ENCODE data around the gene DEDD. TPM values are rescaled to one million over a fixed set of nuclear protein-coding genes. Genes with fewer than 3 reads are reported as not detected.

The DEDD gene
- total RNA-seq, 1 experiment from 2014 or later = 39.2 TPM

- TF ChIP-seq PRDM15 (CRISPR knock-in tag; IDR thresholded peaks at IDR 0.05) = no peak
- TF ChIP-seq PRRX2 (CRISPR knock-in tag; IDR thresholded peaks at IDR 0.05) = no peak
- TF ChIP-seq ZNF263 (CRISPR knock-in tag; IDR thresholded peaks at IDR 0.05; ENCODE audit: low read depth) = no peak
- no peak for TF ChIP-seq MYBL2 (CRISPR knock-in tag; IDR thresholded peaks at IDR 0.05)
- TF ChIP-seq HMGA2 (CRISPR knock-in tag; IDR thresholded peaks at IDR 0.05) = no peak
- TF ChIP-seq GTF2I (CRISPR knock-in tag; conservative IDR thresholded peaks at IDR 0.05) = no peak
- TF ChIP-seq SMAD4 (CRISPR knock-in tag; IDR thresholded peaks at IDR 0.05) = no peak
- no peak for TF ChIP-seq CREB1 (CRISPR knock-in tag; IDR thresholded peaks at IDR 0.05)
- TF ChIP-seq SMAD3 (CRISPR knock-in tag; IDR thresholded peaks at IDR 0.05; ENCODE audit: borderline replicate concordance) = no peak
- TF ChIP-seq PREB (CRISPR knock-in tag; IDR thresholded peaks at IDR 0.05; ENCODE audit: borderline replicate concordance) = no peak
Observed at GRCh38 chr1:161127649-161128048, 4.8 kb downstream of the DEDD start (continued).

DNA sequence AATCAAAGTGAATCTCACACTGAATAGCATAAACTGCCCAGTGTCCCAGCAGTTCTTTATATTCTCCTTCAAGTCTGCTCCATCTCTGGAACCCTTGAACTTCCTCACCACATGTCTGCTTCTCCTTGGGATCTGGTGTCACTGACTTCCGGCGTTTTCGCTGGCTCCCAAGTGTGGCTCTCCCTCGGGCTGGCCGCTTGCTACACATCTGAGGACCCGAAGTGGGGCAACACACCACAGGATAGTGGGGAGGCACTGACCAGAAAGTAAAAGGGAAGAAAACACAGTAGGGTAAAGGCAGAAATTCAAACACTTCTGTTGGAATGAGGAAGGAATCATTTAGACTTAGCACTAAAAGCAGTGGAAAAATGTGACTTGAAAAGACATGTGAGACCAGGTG is 9.5 kb downstream of the DEDD start:
- no peaks in the 10 kb centered on the region for H3K27me3 Mint-ChIP-seq (ENCODE audit: low read depth)
- no peaks in the 10 kb centered on the region for H3K9me3 Mint-ChIP-seq
- no peak overlapping the region for H3K4me3 Mint-ChIP-seq
- no peak overlapping the region; the same call in 1 of the 2 replicates for H3K27ac Mint-ChIP-seq
- ATAC-seq = no peak
- H3K4me1 Mint-ChIP-seq = peaks cover 17% of the 10 kb centered on the region
- POLR2A ChIA-PET = no interaction called here
- CTCF ChIA-PET = no interaction called here
- no peak for DNase-seq (ENCODE audit: low spot score)
- TF ChIP-seq CDX4 (CRISPR knock-in tag; IDR thresholded peaks at IDR 0.05; ENCODE audit: borderline replicate concordance) (no peak), SP1 (CRISPR knock-in tag; conservative IDR thresholded peaks at IDR 0.05) (no peak), PRRX2 (CRISPR knock-in tag; IDR thresholded peaks at IDR 0.05) (no peak), OVOL2 (CRISPR knock-in tag; IDR thresholded peaks at IDR 0.05; ENCODE audit: borderline replicate concordance) (no peak)
- TF ChIP-seq, protein P1, sequence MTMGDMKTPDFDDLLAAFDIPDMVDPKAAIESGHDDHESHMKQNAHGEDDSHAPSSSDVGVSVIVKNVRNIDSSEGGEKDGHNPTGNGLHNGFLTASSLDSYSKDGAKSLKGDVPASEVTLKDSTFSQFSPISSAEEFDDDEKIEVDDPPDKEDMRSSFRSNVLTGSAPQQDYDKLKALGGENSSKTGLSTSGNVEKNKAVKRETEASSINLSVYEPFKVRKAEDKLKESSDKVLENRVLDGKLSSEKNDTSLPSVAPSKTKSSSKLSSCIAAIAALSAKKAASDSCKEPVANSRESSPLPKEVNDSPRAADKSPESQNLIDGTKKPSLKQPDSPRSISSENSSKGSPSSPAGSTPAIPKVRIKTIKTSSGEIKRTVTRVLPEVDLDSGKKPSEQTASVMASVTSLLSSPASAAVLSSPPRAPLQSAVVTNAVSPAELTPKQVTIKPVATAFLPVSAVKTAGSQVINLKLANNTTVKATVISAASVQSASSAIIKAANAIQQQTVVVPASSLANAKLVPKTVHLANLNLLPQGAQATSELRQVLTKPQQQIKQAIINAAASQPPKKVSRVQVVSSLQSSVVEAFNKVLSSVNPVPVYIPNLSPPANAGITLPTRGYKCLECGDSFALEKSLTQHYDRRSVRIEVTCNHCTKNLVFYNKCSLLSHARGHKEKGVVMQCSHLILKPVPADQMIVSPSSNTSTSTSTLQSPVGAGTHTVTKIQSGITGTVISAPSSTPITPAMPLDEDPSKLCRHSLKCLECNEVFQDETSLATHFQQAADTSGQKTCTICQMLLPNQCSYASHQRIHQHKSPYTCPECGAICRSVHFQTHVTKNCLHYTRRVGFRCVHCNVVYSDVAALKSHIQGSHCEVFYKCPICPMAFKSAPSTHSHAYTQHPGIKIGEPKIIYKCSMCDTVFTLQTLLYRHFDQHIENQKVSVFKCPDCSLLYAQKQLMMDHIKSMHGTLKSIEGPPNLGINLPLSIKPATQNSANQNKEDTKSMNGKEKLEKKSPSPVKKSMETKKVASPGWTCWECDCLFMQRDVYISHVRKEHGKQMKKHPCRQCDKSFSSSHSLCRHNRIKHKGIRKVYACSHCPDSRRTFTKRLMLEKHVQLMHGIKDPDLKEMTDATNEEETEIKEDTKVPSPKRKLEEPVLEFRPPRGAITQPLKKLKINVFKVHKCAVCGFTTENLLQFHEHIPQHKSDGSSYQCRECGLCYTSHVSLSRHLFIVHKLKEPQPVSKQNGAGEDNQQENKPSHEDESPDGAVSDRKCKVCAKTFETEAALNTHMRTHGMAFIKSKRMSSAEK (CRISPR knock-in tag; IDR thresholded peaks at IDR 0.05; ENCODE audit: borderline replicate concordance) = no peak
- H3K36me3 Mint-ChIP-seq = peaks cover 69% of the 10 kb centered on the region

DNA sequence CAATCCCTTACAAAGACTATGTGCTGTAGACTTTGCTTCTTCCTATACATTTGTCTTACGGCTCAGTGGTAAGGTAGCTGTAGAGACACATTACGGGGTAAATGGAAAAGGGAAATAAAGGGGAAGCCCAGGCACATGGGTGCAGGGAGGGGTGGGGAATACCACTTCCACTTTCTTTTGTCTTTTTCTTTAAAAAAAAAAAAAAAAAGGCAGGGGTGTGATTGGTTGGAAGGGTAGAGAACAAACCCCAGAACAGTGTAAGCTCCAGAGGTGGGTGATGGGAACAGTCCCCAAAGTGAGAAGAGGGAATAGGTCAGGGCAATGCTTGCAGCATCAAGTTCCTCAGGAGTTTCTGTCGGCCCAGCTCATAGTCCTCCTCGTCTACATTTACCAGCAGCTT is 10.6 kb downstream of the DEDD start:
- CTCF ChIA-PET = no interaction called here
- Mint-ChIP-seq H3K9me3 (no peaks in the 10 kb centered on the region), H3K36me3 (peaks cover 59% of the 10 kb centered on the region), H3K27ac (no peak overlapping the region), H3K4me1 (peaks cover 20% of the 10 kb centered on the region), H3K27me3 (ENCODE audit: low read depth) (no peaks in the 10 kb centered on the region), H3K4me3 (no peak overlapping the region)
- ATAC-seq (no peak), DNase-seq (ENCODE audit: low spot score) (no peak)
- POLR2A ChIA-PET = interaction anchor here (1.0 to 1.8 kb wide), 3 partner anchors 10 to 101 kb away, joined by 3 to 5 read pairs (median 4); partner anchors contain the start of gene F11R
- TF ChIP-seq ZNF671 (CRISPR knock-in tag; IDR thresholded peaks at IDR 0.05) (no peak), AFF4 (CRISPR knock-in tag; IDR thresholded peaks at IDR 0.05; ENCODE audit: borderline replicate concordance) (no peak)

Measured in WTC11 (cell line).